Mesothelial cell of epicardium (in vitro differentiated cells): Measurements from ENCODE around the gene XRCC1. TPM values are rescaled to one million over a fixed set of nuclear protein-coding genes. Genes with fewer than 3 reads are reported as not detected.

Experiments
- DNase-seq, 2 experiments: peaks; one replicate each; pipeline ENCODE4 v3.0.0; 2021; ENCODE audit warnings: low spot score in 2 of 2; ENCODE audit not compliant: unreplicated experiment in 2 of 2
- H3K27ac Mint-ChIP-seq: 2 replicates; pipeline ENCODE4 v1.8.0; 2021; ENCODE audit warnings: mixed read lengths
- H3K27me3 Mint-ChIP-seq: 2 replicates; pipeline ENCODE4 v1.8.0; 2021; ENCODE audit warnings: low read depth, mixed read lengths
- H3K36me3 Mint-ChIP-seq: 2 replicates; pipeline ENCODE4 v1.8.0; 2021; ENCODE audit warnings: mixed read lengths
- H3K4me1 Mint-ChIP-seq: 2 replicates; pipeline ENCODE4 v1.8.0; 2021; ENCODE audit warnings: mixed read lengths
- H3K4me3 Mint-ChIP-seq: 2 replicates; pipeline ENCODE4 v1.8.0; 2021; ENCODE audit warnings: mild to moderate bottlenecking, moderate library complexity, mixed read lengths
- H3K9me3 Mint-ChIP-seq: 2 replicates; pipeline ENCODE4 v1.8.0; 2021; ENCODE audit warnings: mixed read lengths
- CTCF ChIP-seq: fragments of 200-600 bp; sonication (generic); IDR thresholded peaks from one replicate; pipeline ENCODE4 v1.5.0; 2021; ENCODE audit warnings: antibody characterized with exemption; ENCODE audit not compliant: unreplicated experiment
- total RNA-seq: library from RNA; stranded (reverse); gene quantifications from 3 replicates; pipeline ENCODE4 v1.2.1, GENCODE V29; 2021

XRCC1 gene
- total RNA-seq, 1 donor from 2014 or later = 56.1 TPM

GRCh38 chr19:43597876-43598275, 22.5 kb upstream of the XRCC1 start:
- H3K9me3 Mint-ChIP-seq = no peaks in the 10 kb centered on the region
- peak overlapping the region; percentile 98 for H3K4me3 Mint-ChIP-seq
- no peaks in the 10 kb centered on the region for H3K27me3 Mint-ChIP-seq
- no peak for DNase-seq
- H3K27ac Mint-ChIP-seq = peak overlapping the region; percentile 100
- H3K36me3 Mint-ChIP-seq = peaks cover 5% of the 10 kb centered on the region
- H3K4me1 Mint-ChIP-seq = peaks cover 29% of the 10 kb centered on the region
- no peak for TF ChIP-seq CTCF

GRCh38 chr19:43596842-43597461, 21.6 kb upstream of the XRCC1 start:
- Mint-ChIP-seq H3K9me3 (no peaks in the 10 kb centered on the region), H3K36me3 (peaks cover 8% of the 10 kb centered on the region), H3K4me3 (peak overlapping the region; percentile 98), H3K4me1 (peaks cover 29% of the 10 kb centered on the region), H3K27me3 (no peaks in the 10 kb centered on the region), H3K27ac (peak overlapping the region; percentile 100)
- no peak for DNase-seq
- TF ChIP-seq CTCF = no peak

DNA sequence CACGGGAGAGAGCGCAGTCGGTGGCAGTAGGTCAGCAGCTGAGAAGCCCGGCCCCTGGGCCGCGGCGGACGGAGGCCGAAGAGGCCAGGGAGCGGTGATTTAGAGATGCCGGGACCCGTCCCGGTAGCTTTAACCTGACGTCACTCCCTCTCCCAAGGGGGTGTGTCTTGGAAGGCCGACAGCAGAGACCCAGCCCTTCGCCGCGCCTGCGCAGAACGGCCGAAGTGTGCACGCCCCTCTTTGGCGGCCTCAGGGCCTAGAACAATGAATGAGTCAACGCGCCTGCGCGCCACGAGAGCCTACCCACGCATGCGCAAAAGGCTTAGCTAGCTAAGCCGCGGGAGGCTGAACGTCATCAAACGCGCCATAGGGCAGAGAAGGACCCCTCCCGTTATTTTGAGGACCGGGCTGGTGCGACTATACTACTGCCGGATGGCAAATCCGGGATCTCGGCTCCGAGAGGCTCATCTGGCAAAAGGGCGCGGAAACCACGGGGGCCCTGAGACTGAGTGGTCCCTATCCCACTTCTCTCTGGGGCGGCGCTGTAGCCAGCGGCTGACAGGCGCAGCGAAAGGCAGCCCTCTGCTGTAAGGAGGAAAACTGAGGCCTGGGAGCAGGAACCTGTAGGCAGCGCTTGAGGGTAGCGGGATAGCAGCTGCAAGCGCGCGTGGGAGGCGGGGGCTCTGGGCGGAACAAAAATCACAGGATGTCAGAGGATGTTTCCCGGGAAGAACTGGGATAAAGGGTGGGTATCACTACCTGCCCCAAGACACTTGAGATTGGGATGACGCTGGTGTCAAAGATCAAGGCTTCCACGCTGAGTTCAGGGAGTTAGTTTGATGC, 20.9 kb upstream of the XRCC1 start, which contains the start of the genes IRGQ and ZNF576:
Gene IRGQ (minus strand): TSS at position 136 of the 843 bp plus-strand sequence. CDS start 796 bp downstream, outside the sequence.
Gene ZNF576 (plus strand): TSS at position 597 of the 843 bp plus-strand sequence. CDS start 514 bp downstream, outside the sequence.
- Mint-ChIP-seq H3K27me3 (no peaks in the 10 kb centered on the region), H3K4me1 (peaks cover 29% of the 10 kb centered on the region), H3K9me3 (no peaks in the 10 kb centered on the region), H3K4me3 (peak within 1 kb of the TSS; percentile 98), H3K27ac (peak within 1 kb of the TSS; percentile 100), H3K36me3 (peaks cover 7% of the 10 kb centered on the region)
- DNase-seq = peak; percentile 100
- TF ChIP-seq CTCF = no peak

- TF ChIP-seq CTCF = no peak
- no peaks in the 10 kb centered on the region for H3K9me3 Mint-ChIP-seq
- peaks cover 11% of the 10 kb centered on the region for H3K36me3 Mint-ChIP-seq
- peak in 1 of 2 experiments; percentile 53 for DNase-seq
- H3K27ac Mint-ChIP-seq = peak overlapping the region; percentile 100
- H3K4me3 Mint-ChIP-seq = peak overlapping the region; percentile 98
- H3K27me3 Mint-ChIP-seq = no peaks in the 10 kb centered on the region
- peaks cover 29% of the 10 kb centered on the region for H3K4me1 Mint-ChIP-seq
These were observed 20.3 kb upstream of the XRCC1 start for GRCh38 chr19:43595605-43595998.

- peak; percentile 78 for TF ChIP-seq CTCF
- Mint-ChIP-seq H3K4me1 (peaks cover 29% of the 10 kb centered on the region), H3K4me3 (peak overlapping the region; percentile 98), H3K27ac (peak overlapping the region; percentile 100), H3K27me3 (no peaks in the 10 kb centered on the region), H3K36me3 (peaks cover 15% of the 10 kb centered on the region), H3K9me3 (no peaks in the 10 kb centered on the region)
- DNase-seq = peak; percentile 44 to 72
These were observed 19.6 kb upstream of the XRCC1 start for GRCh38 chr19:43594710-43595604.
